ENCODE measurements around the gene DAB1.

DAB1 gene

GRCh38 chr1:57238233-57238781 is 185.6 kb downstream of the DAB1 start:
- no peak for DNase-seq (ENCODE audit: low read depth)
- H3K4me3 ChIP-seq (ENCODE audit: low read length), result no peak overlapping the region
- no peak for TF ChIP-seq CTCF (conservative IDR thresholded peaks at IDR 0.05; ENCODE audit: low read depth, low read length)

GRCh38 chr1:57235730-57236510 is 187.9 kb downstream of the DAB1 start:
- no peak overlapping the region for H3K4me3 ChIP-seq (ENCODE audit: low read length)
- TF ChIP-seq CTCF (conservative IDR thresholded peaks at IDR 0.05; ENCODE audit: low read depth, low read length), result no peak
- DNase-seq (ENCODE audit: low read depth), result no peak

GRCh38 chr1:57234459-57234858 is 189.4 kb downstream of the DAB1 start:
- DNase-seq (ENCODE audit: low read depth), result no peak
- H3K4me3 ChIP-seq (ENCODE audit: low read length), result no peak overlapping the region
- TF ChIP-seq CTCF (conservative IDR thresholded peaks at IDR 0.05; ENCODE audit: low read depth, low read length), result no peak

GRCh38 chr1:57232500-57232899 is 191.4 kb downstream of the DAB1 start:
- no peak for TF ChIP-seq CTCF (conservative IDR thresholded peaks at IDR 0.05; ENCODE audit: low read depth, low read length)
- no peak overlapping the region for H3K4me3 ChIP-seq (ENCODE audit: low read length)
- DNase-seq (ENCODE audit: low read depth), result no peak

- TF ChIP-seq CTCF (conservative IDR thresholded peaks at IDR 0.05; ENCODE audit: low read depth, low read length), result no peak
- H3K4me3 ChIP-seq (ENCODE audit: low read length), result no peak overlapping the region
- DNase-seq (ENCODE audit: low read depth), result no peak
Observed at GRCh38 chr1:57229998-57230397, 193.9 kb downstream of the DAB1 start.

GRCh38 chr1:57229076-57229475 is 194.8 kb downstream of the DAB1 start:
- TF ChIP-seq CTCF (conservative IDR thresholded peaks at IDR 0.05; ENCODE audit: low read depth, low read length), result no peak
- H3K4me3 ChIP-seq (ENCODE audit: low read length), result no peak overlapping the region
- DNase-seq (ENCODE audit: low read depth), result no peak

GRCh38 chr1:57222801-57223200 is 201.1 kb downstream of the DAB1 start:
- no peak for TF ChIP-seq CTCF (conservative IDR thresholded peaks at IDR 0.05; ENCODE audit: low read depth, low read length)
- DNase-seq (ENCODE audit: low read depth), result no peak

More at GRCh38 chr1:57222801-57223200, 201.1 kb downstream of the DAB1 start:
- H3K4me3 ChIP-seq (ENCODE audit: low read length), result no peak overlapping the region

Data from retinal pigment epithelial cell (primary cell).